Activated T-helper 2 cell treated with anti-CD3 and anti-CD28 coated beads, Interferon-gamma antibody, Interleukin-2, Interleukin-4, amounts not matched to agents 10 μg/mL and 5 μg/mL and 100 μg/mL, durations not matched to agents 14 hours and 24 hours and 36 hours (primary cell): ENCODE data around the gene OSBPL10. TPM values are rescaled to one million over a fixed set of nuclear protein-coding genes. Genes with fewer than 3 reads are reported as not detected.

Experiments used
- DNase-seq: peaks from one replicate; pipeline ENCODE4 v3.0.0; 2021; ENCODE audit warnings: low spot score
- H3K27ac Mint-ChIP-seq: one replicate; pipeline ENCODE4 v1.8.0; 2021; ENCODE audit warnings: mixed read lengths
- H3K27me3 Mint-ChIP-seq: one replicate; pipeline ENCODE4 v1.8.0; 2021; ENCODE audit warnings: low read depth, mixed read lengths
- H3K36me3 Mint-ChIP-seq: one replicate; pipeline ENCODE4 v1.8.0; 2021; ENCODE audit warnings: low read depth, mixed read lengths
- H3K4me1 Mint-ChIP-seq: one replicate; pipeline ENCODE4 v1.8.0; 2021; ENCODE audit warnings: low read depth, mixed read lengths
- H3K4me3 Mint-ChIP-seq: one replicate; pipeline ENCODE4 v1.8.0; 2021; ENCODE audit warnings: low read depth, mild to moderate bottlenecking, moderate library complexity, mixed read lengths
- H3K9me3 Mint-ChIP-seq: one replicate; pipeline ENCODE4 v1.8.0; 2021; ENCODE audit warnings: mixed read lengths
- intact Hi-C: fragments of 100-400 bp; cut with micrococcal nuclease; formaldehyde crosslinking; loops from one replicate; pipeline ENCODE4 v1.15.1; 2023
- total RNA-seq: library from RNA; stranded (reverse); gene quantifications from 2 replicates; pipeline ENCODE4 v1.2.3, GENCODE V29; 2022

OSBPL10 gene
- total RNA-seq, 1 donor from 2014 or later: 42.5 TPM

GRCh38 chr3:31729082-31729481 lies 252.0 kb downstream of the OSBPL10 start:
- peaks cover 10% of the 10 kb centered on the region for H3K27me3 Mint-ChIP-seq
- no peak overlapping the region for H3K27ac Mint-ChIP-seq
- no peaks in the 10 kb centered on the region for H3K9me3 Mint-ChIP-seq
- no peaks in the 10 kb centered on the region for H3K4me1 Mint-ChIP-seq
- no peak overlapping the region for H3K4me3 Mint-ChIP-seq
- intact Hi-C loops: no loop called here
- H3K36me3 Mint-ChIP-seq: no peaks in the 10 kb centered on the region
- no peak for DNase-seq

GRCh38 chr3:31728403-31728802 lies 252.7 kb downstream of the OSBPL10 start:
- Mint-ChIP-seq H3K9me3 (no peaks in the 10 kb centered on the region), H3K27me3 (peaks cover 10% of the 10 kb centered on the region), H3K36me3 (no peaks in the 10 kb centered on the region), H3K4me3 (no peak overlapping the region), H3K27ac (no peak overlapping the region), H3K4me1 (no peaks in the 10 kb centered on the region)
- DNase-seq: no peak
- intact Hi-C loops: no loop called here

- Mint-ChIP-seq H3K36me3 (no peaks in the 10 kb centered on the region), H3K4me1 (no peaks in the 10 kb centered on the region), H3K27me3 (peaks cover 10% of the 10 kb centered on the region), H3K27ac (no peak overlapping the region), H3K9me3 (no peaks in the 10 kb centered on the region), H3K4me3 (no peak overlapping the region)
- intact Hi-C loops: no loop called here
- no peak for DNase-seq
Observed at GRCh38 chr3:31725976-31726375, 255.1 kb downstream of the OSBPL10 start.

GRCh38 chr3:31725568-31725967 lies 255.5 kb downstream of the OSBPL10 start:
- Mint-ChIP-seq H3K36me3 (no peaks in the 10 kb centered on the region), H3K4me1 (no peaks in the 10 kb centered on the region), H3K9me3 (no peaks in the 10 kb centered on the region), H3K27me3 (peaks cover 10% of the 10 kb centered on the region), H3K4me3 (no peak overlapping the region), H3K27ac (no peak overlapping the region)
- intact Hi-C loops: no loop called here
- DNase-seq: no peak

GRCh38 chr3:31724651-31725050 lies 256.4 kb downstream of the OSBPL10 start:
- Mint-ChIP-seq H3K27ac (no peak overlapping the region), H3K9me3 (no peaks in the 10 kb centered on the region)
- intact Hi-C loops: no loop called here

GRCh38 chr3:31724116-31724515 lies 256.9 kb downstream of the OSBPL10 start:
- intact Hi-C loops: no loop called here
- no peaks in the 10 kb centered on the region for H3K4me1 Mint-ChIP-seq
- DNase-seq: no peak
- H3K4me3 Mint-ChIP-seq: no peak overlapping the region
- H3K36me3 Mint-ChIP-seq: no peaks in the 10 kb centered on the region
- H3K9me3 Mint-ChIP-seq: no peaks in the 10 kb centered on the region
- peaks cover 10% of the 10 kb centered on the region for H3K27me3 Mint-ChIP-seq
- no peak overlapping the region for H3K27ac Mint-ChIP-seq

More at GRCh38 chr3:31724651-31725050, 256.4 kb downstream of the OSBPL10 start:
- Mint-ChIP-seq H3K27me3 (peaks cover 10% of the 10 kb centered on the region), H3K4me1 (no peaks in the 10 kb centered on the region), H3K4me3 (no peak overlapping the region), H3K36me3 (no peaks in the 10 kb centered on the region)
- DNase-seq: no peak

- Mint-ChIP-seq H3K27me3 (peaks cover 10% of the 10 kb centered on the region), H3K4me1 (no peaks in the 10 kb centered on the region), H3K27ac (no peak overlapping the region), H3K9me3 (no peaks in the 10 kb centered on the region), H3K4me3 (no peak overlapping the region), H3K36me3 (no peaks in the 10 kb centered on the region)
- intact Hi-C loops: no loop called here
- DNase-seq: no peak
Observed at GRCh38 chr3:31723701-31724100, 257.4 kb downstream of the OSBPL10 start.

- no peaks in the 10 kb centered on the region for H3K36me3 Mint-ChIP-seq
- no peaks in the 10 kb centered on the region for H3K9me3 Mint-ChIP-seq
- H3K27me3 Mint-ChIP-seq: peaks cover 5% of the 10 kb centered on the region
- no peaks in the 10 kb centered on the region for H3K4me1 Mint-ChIP-seq
- intact Hi-C loops: no loop called here
- H3K4me3 Mint-ChIP-seq: no peak overlapping the region
- no peak for DNase-seq
- no peak overlapping the region for H3K27ac Mint-ChIP-seq
Observed at GRCh38 chr3:31721676-31722075, 259.4 kb downstream of the OSBPL10 start.

GRCh38 chr3:31714495-31715280 lies 266.4 kb downstream of the OSBPL10 start:
- H3K9me3 Mint-ChIP-seq: no peaks in the 10 kb centered on the region
- no peaks in the 10 kb centered on the region for H3K36me3 Mint-ChIP-seq
- H3K27me3 Mint-ChIP-seq: peaks cover 3% of the 10 kb centered on the region
- H3K4me3 Mint-ChIP-seq: no peak overlapping the region
- H3K4me1 Mint-ChIP-seq: peaks cover 2% of the 10 kb centered on the region
- DNase-seq: no peak
- intact Hi-C loops: no loop called here
- H3K27ac Mint-ChIP-seq: no peak overlapping the region

GRCh38 chr3:31713816-31714215 lies 267.2 kb downstream of the OSBPL10 start:
- DNase-seq: no peak
- no peak overlapping the region for H3K4me3 Mint-ChIP-seq
- H3K4me1 Mint-ChIP-seq: peaks cover 2% of the 10 kb centered on the region
- no peaks in the 10 kb centered on the region for H3K9me3 Mint-ChIP-seq
- H3K27ac Mint-ChIP-seq: no peak overlapping the region
- H3K27me3 Mint-ChIP-seq: peaks cover 3% of the 10 kb centered on the region
- intact Hi-C loops: no loop called here
- no peaks in the 10 kb centered on the region for H3K36me3 Mint-ChIP-seq

GRCh38 chr3:31710123-31710803 lies 270.8 kb downstream of the OSBPL10 start:
- Mint-ChIP-seq H3K4me1 (peaks cover 2% of the 10 kb centered on the region), H3K27ac (no peak overlapping the region), H3K27me3 (no peaks in the 10 kb centered on the region), H3K4me3 (no peak overlapping the region), H3K9me3 (no peaks in the 10 kb centered on the region), H3K36me3 (no peaks in the 10 kb centered on the region)
- no peak for DNase-seq
- intact Hi-C loops: no loop called here

GRCh38 chr3:31709526-31709925 lies 271.5 kb downstream of the OSBPL10 start:
- no peak overlapping the region for H3K4me3 Mint-ChIP-seq
- DNase-seq: no peak
- no peaks in the 10 kb centered on the region for H3K9me3 Mint-ChIP-seq
- H3K27ac Mint-ChIP-seq: no peak overlapping the region
- H3K36me3 Mint-ChIP-seq: no peaks in the 10 kb centered on the region
- peaks cover 10% of the 10 kb centered on the region for H3K4me1 Mint-ChIP-seq
- intact Hi-C loops: no loop called here
- no peaks in the 10 kb centered on the region for H3K27me3 Mint-ChIP-seq

- Mint-ChIP-seq H3K27ac (no peak overlapping the region), H3K4me3 (no peak overlapping the region), H3K36me3 (no peaks in the 10 kb centered on the region), H3K4me1 (peaks cover 10% of the 10 kb centered on the region), H3K9me3 (no peaks in the 10 kb centered on the region), H3K27me3 (no peaks in the 10 kb centered on the region)
- intact Hi-C loops: no loop called here
- DNase-seq: no peak
Observed at GRCh38 chr3:31709005-31709404, 272.1 kb downstream of the OSBPL10 start.
